Trophoblast cell (in vitro differentiated cells and primary cell): ENCODE data around the gene CASZ1.

Experiments used
- DNase-seq, 2 donors: peaks; one replicate each; pipeline ENCODE4 v3.0.0-alpha.2; 2016
- H2AFZ ChIP-seq: 2 replicates; pipeline ENCODE4 v1.6.1; 2013; ENCODE audit warnings: low read length, moderate library complexity, mild to moderate bottlenecking; ENCODE audit not compliant: insufficient read depth, poor library complexity
- H2AK5ac ChIP-seq: 2 replicates; pipeline ENCODE4 v1.6.1; 2013; ENCODE audit warnings: mild to moderate bottlenecking, low read length
- H2BK120ac ChIP-seq: 2 replicates; pipeline ENCODE4 v1.6.1; 2013; ENCODE audit warnings: low read length, mild to moderate bottlenecking, moderate library complexity; ENCODE audit not compliant: insufficient read depth, poor library complexity
- H2BK12ac ChIP-seq: 2 replicates; pipeline ENCODE4 v1.6.1; 2013; ENCODE audit warnings: mild to moderate bottlenecking, low read length, moderate library complexity
- H2BK5ac ChIP-seq: 2 replicates; pipeline ENCODE4 v1.6.1; 2013; ENCODE audit warnings: low read length, low read depth, moderate library complexity, mild to moderate bottlenecking; ENCODE audit not compliant: poor library complexity
- H3K14ac ChIP-seq: 2 replicates; pipeline ENCODE4 v1.6.1; 2013; ENCODE audit warnings: mild to moderate bottlenecking, low read length
- H3K18ac ChIP-seq: 2 replicates; pipeline ENCODE4 v1.6.1; 2013; ENCODE audit warnings: mild to moderate bottlenecking, low read length
- H3K23ac ChIP-seq: 2 replicates; pipeline ENCODE4 v1.6.1; 2013; ENCODE audit warnings: low read length
- H3K27ac ChIP-seq: 2 replicates; pipeline ENCODE4 v1.5.1; 2013; ENCODE audit warnings: low read depth, mild to moderate bottlenecking, inconsistent platforms, low read length, moderate library complexity
- H3K27me3 ChIP-seq: 2 replicates; pipeline ENCODE4 v1.6.1; 2013; ENCODE audit warnings: inconsistent platforms, mild to moderate bottlenecking, low read length, moderate library complexity; ENCODE audit not compliant: insufficient read depth
- H3K36me3 ChIP-seq, 2 experiments: 1 replicate in 1 of 2; 2 replicates in 1 of 2; pipeline ENCODE4 v1.6.1; 2013; ENCODE audit warnings: low read length in 2 of 2, mild to moderate bottlenecking in 2 of 2, moderate library complexity in 1 of 2; ENCODE audit not compliant: insufficient read depth in 2 of 2, control insufficient read depth in 1 of 2
- H3K4ac ChIP-seq: 2 replicates; pipeline ENCODE4 v1.6.1; 2013; ENCODE audit warnings: low read depth, mild to moderate bottlenecking, low read length, moderate library complexity
- H3K4me1 ChIP-seq, 2 experiments: 1 replicate in 1 of 2; 2 replicates in 1 of 2; pipeline ENCODE4 v1.6.1; 2013; ENCODE audit warnings: low read length in 2 of 2, mild to moderate bottlenecking in 2 of 2, moderate library complexity in 1 of 2; ENCODE audit not compliant: insufficient read depth in 2 of 2, control insufficient read depth in 1 of 2
- H3K4me2 ChIP-seq: 2 replicates; pipeline ENCODE4 v1.6.1; 2013; ENCODE audit warnings: inconsistent platforms, mild to moderate bottlenecking, low read length, moderate library complexity
- H3K4me3 ChIP-seq: 2 replicates; pipeline ENCODE4 v1.5.1; 2013; ENCODE audit warnings: mild to moderate bottlenecking, low read depth, low read length, inconsistent platforms
- H3K79me1 ChIP-seq: one replicate; pipeline ENCODE4 v1.6.1; 2013; ENCODE audit warnings: low read length
- H3K79me2 ChIP-seq: 2 replicates; pipeline ENCODE4 v1.6.1; 2013; ENCODE audit warnings: low read length, mild to moderate bottlenecking; ENCODE audit not compliant: control insufficient read depth, insufficient read depth, poor library complexity
- H3K9ac ChIP-seq: 2 replicates; pipeline ENCODE4 v1.6.1; 2013; ENCODE audit warnings: mild to moderate bottlenecking, low read length
- H3K9me3 ChIP-seq: 2 replicates; pipeline ENCODE4 v1.6.1; 2013; ENCODE audit warnings: low read depth, mild to moderate bottlenecking, control low read depth, inconsistent platforms, low read length; ENCODE audit not compliant: insufficient read depth
- H4K12ac ChIP-seq: 2 replicates; pipeline ENCODE4 v1.6.1; 2013; ENCODE audit warnings: low read depth, mild to moderate bottlenecking, low read length, moderate library complexity
- H4K8ac ChIP-seq: 2 replicates; pipeline ENCODE4 v1.6.1; 2013; ENCODE audit warnings: low read depth, mild to moderate bottlenecking, low read length, moderate library complexity
- H4K91ac ChIP-seq: one replicate; pipeline ENCODE4 v1.6.1; 2013; ENCODE audit warnings: low read depth, mild to moderate bottlenecking, low read length, moderate library complexity
- WGBS: extraction: QIAGEN DNeasy Blood & Tissue Kit; methylation state at CpG from one replicate; pipeline ENCODE4 v1.1.7; 2013; ENCODE audit warnings: missing lambda C conversion rate; ENCODE audit not compliant: insufficient read length, insufficient coverage; ENCODE audit errors: extremely low coverage; 5-methylcytosine and 5-hydroxymethylcytosine counted together

Gene CASZ1

GRCh38 chr1:10759413-10760200 lies 36.8 kb downstream of the CASZ1 start:
- DNase-seq = no peak
- no peak overlapping the region for H2BK12ac ChIP-seq
- no peak overlapping the region for H3K23ac ChIP-seq
- no peaks in the 10 kb centered on the region for H3K79me2 ChIP-seq
- no peak overlapping the region for H2BK120ac ChIP-seq
- no peak overlapping the region for H3K4me3 ChIP-seq
- H2BK5ac ChIP-seq = no peak overlapping the region
- H3K79me1 ChIP-seq = no peaks in the 10 kb centered on the region
- no peak overlapping the region for H4K12ac ChIP-seq
- H4K91ac ChIP-seq = no peak overlapping the region
- no peak overlapping the region for H3K4me2 ChIP-seq
- H3K18ac ChIP-seq = no peak overlapping the region
- H2AFZ ChIP-seq = no peak overlapping the region
- H3K4me1 ChIP-seq = no peaks in the 10 kb centered on the region
- no peaks in the 10 kb centered on the region for H3K9me3 ChIP-seq
- no peaks in the 10 kb centered on the region for H3K27me3 ChIP-seq
- H4K8ac ChIP-seq = no peak overlapping the region
- H3K36me3 ChIP-seq = no peaks in the 10 kb centered on the region
- no peak overlapping the region for H2AK5ac ChIP-seq
- H3K14ac ChIP-seq = no peak overlapping the region
- H3K27ac ChIP-seq = no peak overlapping the region
- WGBS = no CpG with 5 or more reads among the region's 15 CpGs
- H3K4ac ChIP-seq = no peak overlapping the region
- no peak overlapping the region for H3K9ac ChIP-seq

GRCh38 chr1:10756842-10757241 lies 39.6 kb downstream of the CASZ1 start:
- no peak for DNase-seq
- WGBS = no CpG with 5 or more reads among the region's 10 CpGs

GRCh38 chr1:10755970-10756521 lies 40.4 kb downstream of the CASZ1 start:
- no CpG with 5 or more reads among the region's 23 CpGs for WGBS
- H3K79me1 ChIP-seq = no peaks in the 10 kb centered on the region
- H3K36me3 ChIP-seq = peaks cover 0 to 2% of the 10 kb centered on the region in 2 experiments
- H3K4me1 ChIP-seq = no peaks in the 10 kb centered on the region
- H2AK5ac ChIP-seq = no peak overlapping the region
- H2BK12ac ChIP-seq = no peak overlapping the region
- no peak overlapping the region for H3K27ac ChIP-seq
- H2AFZ ChIP-seq = no peak overlapping the region
- no peak overlapping the region for H3K9ac ChIP-seq
- no peak overlapping the region for H3K4me2 ChIP-seq
- no peak overlapping the region for H3K23ac ChIP-seq
- H4K12ac ChIP-seq = no peak overlapping the region
- H4K91ac ChIP-seq = no peak overlapping the region
- no peak overlapping the region for H3K4ac ChIP-seq
- no peaks in the 10 kb centered on the region for H3K79me2 ChIP-seq
- DNase-seq = peak in 1 of 2 donors; percentile 1
- no peaks in the 10 kb centered on the region for H3K27me3 ChIP-seq
- H4K8ac ChIP-seq = no peak overlapping the region
- no peaks in the 10 kb centered on the region for H3K9me3 ChIP-seq
- H3K18ac ChIP-seq = no peak overlapping the region
- no peak overlapping the region for H3K4me3 ChIP-seq
- no peak overlapping the region for H3K14ac ChIP-seq
- no peak overlapping the region for H2BK5ac ChIP-seq
- no peak overlapping the region for H2BK120ac ChIP-seq

More at GRCh38 chr1:10756842-10757241, 39.6 kb downstream of the CASZ1 start:
- Histone ChIP-seq H3K79me2 (no peaks in the 10 kb centered on the region), H3K4ac (no peak overlapping the region), H3K4me2 (no peak overlapping the region), H3K14ac (no peak overlapping the region), H2AFZ (no peak overlapping the region), H3K27ac (no peak overlapping the region), H3K36me3 (peaks cover 0 to 2% of the 10 kb centered on the region in 2 experiments), H4K8ac (no peak overlapping the region), H2BK5ac (no peak overlapping the region), H3K4me1 (no peaks in the 10 kb centered on the region), H2BK120ac (no peak overlapping the region), H3K18ac (no peak overlapping the region), H3K4me3 (no peak overlapping the region), H3K23ac (no peak overlapping the region), H3K79me1 (no peaks in the 10 kb centered on the region), H2AK5ac (no peak overlapping the region), H4K12ac (no peak overlapping the region), H4K91ac (no peak overlapping the region), H3K27me3 (no peaks in the 10 kb centered on the region), H3K9ac (no peak overlapping the region), H2BK12ac (no peak overlapping the region), H3K9me3 (no peaks in the 10 kb centered on the region)

- H3K9me3 ChIP-seq = no peaks in the 10 kb centered on the region
- no peaks in the 10 kb centered on the region for H3K27me3 ChIP-seq
- H3K27ac ChIP-seq = no peak overlapping the region
Observed at GRCh38 chr1:10754568-10755329, 41.7 kb downstream of the CASZ1 start.

More at GRCh38 chr1:10754568-10755329, 41.7 kb downstream of the CASZ1 start:
- Histone ChIP-seq H2BK12ac (no peak overlapping the region), H3K14ac (no peak overlapping the region), H3K9ac (no peak overlapping the region), H3K4me2 (no peak overlapping the region), H4K91ac (no peak overlapping the region), H4K12ac (no peak overlapping the region), H2AFZ (no peak overlapping the region), H2BK5ac (no peak overlapping the region), H3K79me1 (no peaks in the 10 kb centered on the region), H3K79me2 (no peaks in the 10 kb centered on the region), H4K8ac (no peak overlapping the region), H3K4ac (no peak overlapping the region), H3K4me3 (no peak overlapping the region), H3K18ac (no peak overlapping the region), H2BK120ac (no peak overlapping the region), H3K36me3 (peaks cover 0 to 2% of the 10 kb centered on the region in 2 experiments), H3K4me1 (no peaks in the 10 kb centered on the region), H3K23ac (no peak overlapping the region), H2AK5ac (no peak overlapping the region)
- DNase-seq = no peak
- WGBS = no CpG with 5 or more reads among the region's 24 CpGs
